ENCODE results near the gene COPS3.
A peak's percentile ranks its signal among the peaks of the same experiment; 100 is the strongest.

Gene COPS3

DNA sequence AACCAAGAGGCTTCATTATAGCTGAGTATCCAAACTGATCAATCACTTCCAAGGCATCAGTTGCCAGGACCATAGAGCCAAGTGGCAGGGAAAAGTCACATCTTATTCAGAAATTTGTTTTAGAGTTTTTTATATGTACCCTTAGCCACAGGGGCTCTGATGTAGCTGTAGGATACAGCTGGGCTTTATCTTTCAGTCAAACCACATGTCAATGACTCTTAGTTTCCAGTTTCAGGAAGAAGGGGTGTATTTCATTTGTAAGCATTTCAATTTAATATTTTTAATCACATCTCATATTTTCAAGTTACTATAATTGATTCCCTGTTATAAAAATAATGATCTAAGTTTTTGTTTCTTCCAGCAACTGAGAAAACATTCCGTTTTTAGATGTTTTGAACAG, 41.2 kb downstream of the COPS3 start:
- DNase-seq: no peak

DNA sequence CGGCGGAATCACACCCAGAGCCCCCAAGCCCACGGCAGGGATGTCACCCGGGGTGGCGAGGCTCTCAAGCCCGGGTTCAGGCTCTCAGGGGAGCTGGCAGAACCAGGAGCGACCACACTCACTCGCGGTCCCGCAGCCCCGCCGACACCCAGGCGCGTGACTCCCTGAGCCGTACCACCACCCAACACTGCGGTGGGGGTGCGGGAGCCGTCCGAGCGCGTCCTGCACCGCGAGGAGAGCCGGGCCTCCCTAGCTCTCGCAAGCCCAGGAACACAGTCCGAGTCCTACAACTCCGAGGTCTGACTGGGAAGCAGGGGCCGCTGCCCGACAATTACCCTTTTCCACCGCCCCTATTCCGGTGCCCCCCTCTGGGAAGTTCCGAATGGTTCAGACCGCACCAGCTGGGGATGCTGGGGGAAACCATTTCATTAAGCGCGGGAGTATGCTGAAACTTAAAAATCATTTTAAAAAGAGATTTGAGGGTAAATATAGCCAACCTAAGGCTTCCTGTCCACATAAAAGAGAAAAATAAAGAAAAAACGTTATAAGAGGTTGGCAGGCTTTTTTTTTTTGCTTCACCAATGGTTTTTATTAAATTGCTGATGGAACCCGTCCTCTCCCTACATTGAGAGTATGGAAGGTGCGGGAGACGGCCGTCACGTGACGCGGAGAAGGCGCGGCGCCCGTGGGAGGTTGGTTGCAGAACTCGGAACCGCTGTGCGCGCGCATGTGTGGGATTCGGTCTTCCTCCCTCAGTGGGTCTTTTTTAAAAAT, 43.8 kb downstream of the COPS3 start, which contains the start of gene FLCN:
Gene FLCN, minus strand, starts transcription at position 143 of the 774 bp plus-strand sequence. CDS start 9,031 bp downstream, outside the sequence.
- peak; percentile 89 for DNase-seq

DNA sequence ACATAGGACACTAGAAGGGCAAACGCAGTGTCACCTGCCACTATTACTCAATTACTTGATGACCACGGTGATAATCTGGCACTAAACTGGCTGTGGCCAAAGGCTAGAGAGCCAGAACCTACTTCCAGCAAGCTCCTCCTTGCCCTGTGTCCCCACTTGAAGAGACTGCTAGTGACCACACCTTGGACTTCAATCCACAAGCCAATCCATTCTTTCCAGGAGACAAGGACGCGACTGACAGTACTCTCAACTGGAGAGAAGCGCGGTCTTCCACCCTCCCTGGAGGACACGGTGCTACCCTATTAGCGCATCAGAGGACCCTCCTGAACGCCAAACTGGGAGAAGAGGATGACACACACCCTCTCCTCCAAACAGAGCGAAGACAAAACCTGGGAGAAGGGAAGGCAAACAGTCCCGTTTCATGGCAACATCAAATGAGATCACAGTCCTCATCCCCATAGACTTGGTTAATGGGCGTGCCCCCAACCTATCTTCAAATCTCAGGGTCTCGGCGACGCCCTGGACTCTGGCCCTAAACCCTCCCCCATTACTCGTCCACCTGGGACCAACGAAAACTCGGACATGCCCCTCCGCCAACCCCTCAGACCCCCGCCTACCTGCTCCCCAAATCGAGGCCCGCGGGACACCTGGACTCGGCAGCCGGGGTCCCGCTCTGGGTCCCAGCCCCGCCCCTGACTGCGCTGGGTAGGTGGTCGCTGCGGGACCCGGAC, 44.6 kb downstream of the COPS3 start:
- no peak for DNase-seq

DNA sequence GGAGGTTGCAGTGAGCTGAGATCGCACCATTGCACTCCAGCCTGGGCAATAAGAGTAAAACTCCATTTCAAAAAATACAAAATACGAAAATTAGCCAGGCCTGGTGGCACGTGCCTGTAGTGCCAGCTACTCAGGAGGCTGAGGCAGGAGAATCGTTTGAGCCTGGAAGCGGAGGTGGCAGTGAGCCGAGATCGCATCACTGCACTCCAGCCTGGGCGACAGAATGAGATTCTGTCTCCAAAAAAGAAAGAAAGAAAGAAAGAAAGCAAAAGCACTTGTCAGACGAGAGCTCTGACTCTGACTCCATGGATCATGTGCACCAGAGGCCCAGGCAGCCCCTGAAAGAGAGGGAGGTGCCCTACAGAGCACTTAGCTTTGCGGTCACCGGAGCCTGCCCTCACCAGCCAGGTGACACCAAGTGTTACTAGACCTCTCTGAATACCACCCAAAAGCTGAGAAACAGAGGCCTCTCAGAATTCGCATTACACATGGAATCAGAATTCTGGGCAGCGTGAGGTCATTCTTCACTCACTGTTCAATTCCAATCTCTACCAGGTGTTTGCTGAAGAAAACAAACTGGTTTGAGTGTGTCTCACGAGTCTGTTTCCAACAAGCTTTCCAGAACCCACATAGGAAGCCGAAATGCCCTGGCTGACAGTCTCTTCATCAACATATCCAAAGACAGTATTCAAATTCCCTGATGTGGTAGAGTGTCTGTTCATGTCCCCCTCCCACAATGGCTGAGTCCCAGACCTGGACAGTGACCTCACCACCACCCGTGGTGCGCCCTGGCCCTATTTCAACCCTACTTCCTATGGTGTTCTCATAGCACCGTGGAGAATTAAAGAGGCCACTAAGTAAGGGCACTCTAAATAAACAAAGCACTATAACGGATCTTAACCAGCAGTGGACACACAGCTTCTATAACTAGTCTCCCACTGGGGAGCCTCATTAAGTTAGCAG, 45.6 kb downstream of the COPS3 start:
- DNase-seq: no peak

DNA sequence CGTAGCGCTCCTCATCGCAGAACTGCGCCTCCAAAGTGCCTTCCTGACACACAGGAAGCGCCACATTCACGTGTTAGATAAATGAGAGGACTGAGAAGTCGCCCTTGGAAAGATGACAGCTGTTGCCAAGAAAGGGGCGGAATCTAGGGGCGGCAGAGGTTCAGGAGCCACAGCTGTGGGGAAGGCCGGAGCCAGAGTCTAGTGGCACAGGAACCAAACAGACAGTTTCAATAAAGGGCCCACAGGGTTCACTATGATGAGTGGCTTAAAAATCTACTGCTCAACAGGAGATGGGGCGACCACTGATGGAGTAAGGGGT, 48.8 kb downstream of the COPS3 start:
- DNase-seq: no peak

GRCh38 chr17:17231621-17232302, 49.3 kb downstream of the COPS3 start:
- no peak for DNase-seq

DNA sequence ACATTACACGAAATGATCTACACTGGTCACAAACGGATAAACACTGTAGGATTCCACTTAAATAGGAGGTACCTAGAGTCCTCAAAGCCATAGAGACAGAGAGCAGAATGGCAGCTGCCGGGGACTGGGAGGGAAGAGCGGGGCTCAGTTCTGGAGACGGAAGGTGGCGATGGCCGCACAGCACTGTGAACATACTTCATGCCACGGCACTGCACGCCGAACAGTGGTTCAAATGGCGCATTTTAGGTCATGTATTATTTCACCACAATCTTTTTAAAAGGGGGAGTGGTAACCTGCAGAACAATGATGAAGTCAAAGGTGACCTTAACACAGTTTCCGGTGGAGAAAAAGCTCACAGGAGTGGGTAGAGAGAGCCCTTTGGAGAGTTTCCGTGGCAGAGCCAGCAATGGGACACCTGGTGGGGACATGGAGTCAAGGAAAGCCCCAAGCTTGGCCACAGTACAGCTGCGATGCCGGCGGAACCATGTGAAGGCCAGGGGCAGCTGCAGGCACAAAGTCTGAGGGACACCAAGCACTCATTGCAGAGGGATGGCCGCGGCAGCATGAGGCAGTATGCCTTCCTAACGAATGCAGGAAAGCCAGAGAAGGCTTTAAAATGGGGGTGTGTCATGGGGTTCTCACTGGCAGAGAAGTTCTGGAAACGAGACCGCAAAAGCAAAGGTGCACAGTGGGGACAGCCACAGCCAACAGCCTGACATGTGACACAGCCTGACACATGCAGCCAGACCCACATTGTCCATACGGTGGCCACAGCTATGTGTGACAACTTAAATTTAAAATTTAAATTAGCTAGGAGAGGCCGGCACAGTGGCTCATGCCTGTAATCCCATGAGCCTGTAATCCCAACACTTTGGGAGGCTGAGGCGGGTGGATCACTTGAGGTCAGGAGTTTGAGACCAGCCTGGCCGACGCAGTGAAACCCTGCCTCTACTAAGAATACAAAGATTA, 51.3 kb downstream of the COPS3 start:
- DNase-seq: no peak

DNA sequence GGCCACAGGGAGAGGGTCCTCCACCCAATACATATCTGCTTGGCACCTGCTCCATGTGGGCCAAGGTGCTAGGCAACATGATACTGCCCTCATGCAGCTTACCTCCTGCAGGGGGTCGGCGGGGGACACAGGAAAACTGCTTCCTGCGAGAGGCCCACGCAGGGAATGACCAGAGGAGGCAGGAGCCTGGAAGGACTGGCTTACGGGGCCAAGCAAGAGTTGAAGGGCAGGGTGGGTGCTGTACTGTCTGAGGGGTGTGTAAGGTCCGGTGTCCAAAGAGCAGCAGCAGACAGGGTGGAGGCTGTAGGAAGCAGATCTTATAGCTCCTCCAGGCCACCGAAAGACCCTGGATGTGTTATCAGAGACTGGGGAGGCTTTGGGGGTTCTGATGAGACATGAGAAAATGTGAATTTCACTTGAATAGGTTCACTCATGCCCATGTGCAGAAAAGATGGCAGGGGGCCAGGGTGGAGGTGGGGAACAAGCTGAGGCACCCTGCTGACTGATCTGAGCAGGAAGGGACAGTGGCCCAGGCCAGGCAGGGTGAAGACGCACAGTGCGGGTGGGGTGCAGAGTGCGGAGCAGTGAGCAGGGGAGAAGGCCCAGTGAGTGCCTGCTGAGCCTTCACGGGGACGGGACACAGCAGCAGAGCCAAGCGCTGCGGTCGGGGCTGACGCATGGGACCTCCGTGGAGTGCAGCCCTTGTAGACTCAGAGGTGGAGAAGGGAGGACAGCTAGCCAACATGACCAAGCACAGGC, 52.3 kb downstream of the COPS3 start:
- DNase-seq: no peak

DNA sequence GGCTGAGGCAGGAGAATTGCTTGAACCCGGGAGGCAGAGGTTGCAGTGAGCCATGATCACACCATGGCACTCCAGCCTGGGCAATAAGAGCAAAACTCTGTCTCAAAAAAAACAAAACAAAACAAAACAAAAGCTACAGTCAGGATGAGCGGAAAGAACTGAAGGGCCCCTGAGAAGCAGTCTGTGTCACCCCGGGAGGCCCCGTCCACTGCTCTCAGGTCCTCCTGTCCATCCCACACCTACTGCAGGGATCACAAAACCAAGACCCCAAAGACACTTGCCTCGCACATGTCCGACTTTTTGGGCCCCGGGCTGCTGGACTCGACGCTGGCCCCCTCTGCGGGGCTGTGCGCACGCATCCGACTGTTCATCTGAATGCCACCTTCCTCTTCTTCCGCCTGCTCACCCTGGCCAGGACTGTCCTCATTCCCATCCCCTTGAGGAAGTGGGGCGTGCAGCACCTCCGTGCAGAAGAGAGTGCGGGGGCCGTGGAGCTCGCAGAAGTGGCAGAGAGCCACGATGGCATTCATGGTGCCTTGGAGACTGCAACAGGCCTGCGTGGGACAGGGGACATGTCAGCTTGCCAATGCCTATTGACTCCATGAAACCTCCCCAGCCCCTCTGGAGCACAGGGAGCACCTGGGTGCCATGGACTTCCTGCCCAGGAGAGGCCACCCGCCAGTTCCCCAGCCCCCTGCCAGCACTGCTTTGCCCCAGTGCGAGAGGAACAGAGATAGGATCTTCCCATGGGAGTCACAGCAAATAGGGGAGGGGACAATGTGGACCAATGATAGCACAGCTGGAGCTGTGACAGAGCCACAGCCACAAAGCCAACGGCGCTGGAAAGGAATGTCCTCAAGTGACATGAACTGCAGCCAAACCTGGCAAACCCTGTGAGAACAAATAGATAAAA, 53.2 kb downstream of the COPS3 start:
- DNase-seq: no peak

- DNase-seq: no peak
Observed at GRCh38 chr17:17226451-17227265, 54.4 kb downstream of the COPS3 start.

GRCh38 chr17:17225901-17226300, 55.1 kb downstream of the COPS3 start:
- DNase-seq: no peak

- no peak for DNase-seq
Observed at GRCh38 chr17:17224137-17224536, 56.9 kb downstream of the COPS3 start.

GRCh38 chr17:17223736-17224135, 57.3 kb downstream of the COPS3 start:
- no peak for DNase-seq

GRCh38 chr17:17221329-17221728, 59.7 kb downstream of the COPS3 start:
- DNase-seq: no peak

- no peak for DNase-seq
Observed at GRCh38 chr17:17220529-17220928, 60.5 kb downstream of the COPS3 start.

- no peak for DNase-seq
Observed at GRCh38 chr17:17217995-17218394, 63.1 kb downstream of the COPS3 start.

DNA sequence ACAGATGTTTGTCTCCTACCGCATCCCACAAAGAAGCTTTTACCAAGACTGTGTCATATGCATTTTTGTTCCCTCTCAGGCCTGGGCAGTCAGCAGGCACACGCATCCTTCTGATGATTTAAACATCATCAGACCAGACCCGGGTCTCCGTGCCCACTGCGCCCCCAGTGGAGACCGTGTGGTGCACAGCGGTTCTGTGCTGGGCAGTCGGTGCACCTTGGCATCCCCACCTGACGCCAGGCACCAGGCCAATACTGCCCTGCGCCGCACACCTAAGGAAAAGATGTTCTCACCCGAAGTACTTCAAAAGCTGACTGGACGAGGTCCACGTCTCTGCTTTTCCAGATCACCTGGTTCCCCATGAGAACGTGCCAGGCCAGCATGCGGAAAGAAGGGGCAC, 64.3 kb downstream of the COPS3 start:
- no peak for DNase-seq

- DNase-seq: no peak
Observed at GRCh38 chr17:17216236-17216635, 64.8 kb downstream of the COPS3 start.

- DNase-seq: no peak
Observed at GRCh38 chr17:17215575-17215974, 65.5 kb downstream of the COPS3 start.

All from activated CD4-positive, CD25-positive, alpha-beta regulatory T cell treated with anti-CD3 and anti-CD28 coated beads, Interleukin-2, amount 50 U/mL, for 72 hours (primary cell).